Activated T-helper 17 cell treated with anti-CD3 and anti-CD28 coated beads, Interleukin-2, amount 50 U/mL, for 72 hours (primary cell): ENCODE data around the gene TTC39C. TPM values are rescaled to one million over a fixed set of nuclear protein-coding genes. Genes with fewer than 3 reads are reported as not detected.
"Not testable (repeated sequence)": the region's sequence is repeated elsewhere in the genome, so short reads cannot be mapped to it uniquely, and the experiment has no call there.

Experiments used
- ATAC-seq: fragments of 150-1000 bp; cut with Tn5 transposase; replicated peaks from 2 replicates; pipeline ENCODE4 v1.10.0; 2021; ENCODE audit warnings: mild to moderate bottlenecking, moderate library complexity
- H3K27ac Mint-ChIP-seq: one replicate; pipeline ENCODE4 v1.8.0; 2022; ENCODE audit warnings: mixed read lengths
- H3K27me3 Mint-ChIP-seq: one replicate; pipeline ENCODE4 v1.8.0; 2022; ENCODE audit warnings: mixed read lengths
- H3K36me3 Mint-ChIP-seq: one replicate; pipeline ENCODE4 v1.8.0; 2022; ENCODE audit warnings: low read depth, mild to moderate bottlenecking, mixed read lengths
- H3K4me1 Mint-ChIP-seq: one replicate; pipeline ENCODE4 v1.8.0; 2022; ENCODE audit warnings: mixed read lengths
- H3K4me3 Mint-ChIP-seq: one replicate; pipeline ENCODE4 v1.8.0; 2022; ENCODE audit warnings: mild to moderate bottlenecking, mixed read lengths
- H3K9me3 Mint-ChIP-seq: one replicate; pipeline ENCODE4 v1.8.0; 2022; ENCODE audit warnings: mixed read lengths
- total RNA-seq, 2 donors: library from RNA; stranded (reverse); gene quantifications; one replicate each; pipeline ENCODE4 v1.2.3, GENCODE V29; 2022

Gene TTC39C
- total RNA-seq, 2 donors from 2014 or later: 59.6 to 76.7 TPM

DNA sequence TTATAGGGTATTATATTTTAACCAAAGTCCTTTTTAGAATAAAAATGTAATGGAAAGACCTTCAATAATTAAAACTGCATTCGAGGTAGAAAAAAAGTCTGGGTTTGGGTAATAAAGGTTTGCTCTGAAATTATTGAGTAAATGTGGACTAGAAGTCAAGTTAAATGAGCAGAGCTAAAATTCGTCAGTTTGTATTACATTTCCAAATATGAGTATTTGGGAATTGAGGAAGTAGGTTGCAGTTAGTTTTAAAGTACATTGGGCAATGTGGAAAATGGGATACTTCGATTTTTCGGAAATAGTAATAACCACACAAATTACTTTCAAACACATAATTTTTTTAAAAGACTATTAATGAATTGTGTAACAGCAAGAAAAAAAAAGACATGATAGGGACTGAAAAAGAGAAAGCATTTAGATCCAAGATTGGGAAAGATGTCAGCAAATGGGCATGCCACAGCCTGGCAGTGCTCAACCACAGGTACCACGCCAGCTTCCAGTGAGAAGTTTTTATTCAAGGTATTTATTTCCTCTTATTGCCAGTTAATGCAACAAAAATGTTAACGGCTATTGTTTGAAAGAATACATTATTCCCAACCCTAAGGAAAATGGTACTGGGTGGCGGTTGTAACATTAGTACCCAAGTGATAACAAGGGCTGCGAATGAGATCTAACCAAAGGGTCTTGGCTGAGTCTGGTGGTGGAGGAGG lies 50.0 kb downstream of the TTC39C start:
- Mint-ChIP-seq H3K36me3 (peaks cover 57% of the 10 kb centered on the region), H3K4me1 (peaks cover 63% of the 10 kb centered on the region)

DNA sequence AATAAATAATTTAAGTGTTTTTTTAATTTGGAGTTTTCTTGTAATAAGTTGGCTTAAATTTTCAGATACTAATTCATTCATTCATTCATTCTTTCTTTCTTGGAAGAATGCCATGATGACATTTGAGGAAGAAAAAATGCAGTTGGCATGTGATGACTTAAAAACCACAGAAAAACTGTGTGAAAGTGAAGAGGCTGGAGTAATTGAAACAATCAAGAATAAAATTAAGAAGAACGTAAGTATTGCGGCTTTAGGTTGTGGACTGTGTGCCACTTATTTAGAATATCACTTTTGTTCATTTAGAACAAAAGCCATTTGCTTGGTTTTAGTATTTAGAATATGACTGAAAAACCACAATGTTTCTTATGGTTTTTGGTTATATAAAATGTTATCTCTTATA lies 51.4 kb downstream of the TTC39C start:
- Mint-ChIP-seq H3K36me3 (peaks cover 67% of the 10 kb centered on the region), H3K4me1 (peaks cover 63% of the 10 kb centered on the region), H3K9me3 (no peaks in the 10 kb centered on the region), H3K4me3 (peak overlapping the region; percentile 57), H3K27ac (peak overlapping the region; percentile 82), H3K27me3 (no peaks in the 10 kb centered on the region)
- peak; percentile 43 for ATAC-seq

More for the DNA sequence above, 50.0 kb downstream of the TTC39C start:
- Mint-ChIP-seq H3K27ac (peak overlapping the region; percentile 82), H3K9me3 (no peaks in the 10 kb centered on the region), H3K4me3 (peak overlapping the region; percentile 57), H3K27me3 (no peaks in the 10 kb centered on the region)
- ATAC-seq: no peak

DNA sequence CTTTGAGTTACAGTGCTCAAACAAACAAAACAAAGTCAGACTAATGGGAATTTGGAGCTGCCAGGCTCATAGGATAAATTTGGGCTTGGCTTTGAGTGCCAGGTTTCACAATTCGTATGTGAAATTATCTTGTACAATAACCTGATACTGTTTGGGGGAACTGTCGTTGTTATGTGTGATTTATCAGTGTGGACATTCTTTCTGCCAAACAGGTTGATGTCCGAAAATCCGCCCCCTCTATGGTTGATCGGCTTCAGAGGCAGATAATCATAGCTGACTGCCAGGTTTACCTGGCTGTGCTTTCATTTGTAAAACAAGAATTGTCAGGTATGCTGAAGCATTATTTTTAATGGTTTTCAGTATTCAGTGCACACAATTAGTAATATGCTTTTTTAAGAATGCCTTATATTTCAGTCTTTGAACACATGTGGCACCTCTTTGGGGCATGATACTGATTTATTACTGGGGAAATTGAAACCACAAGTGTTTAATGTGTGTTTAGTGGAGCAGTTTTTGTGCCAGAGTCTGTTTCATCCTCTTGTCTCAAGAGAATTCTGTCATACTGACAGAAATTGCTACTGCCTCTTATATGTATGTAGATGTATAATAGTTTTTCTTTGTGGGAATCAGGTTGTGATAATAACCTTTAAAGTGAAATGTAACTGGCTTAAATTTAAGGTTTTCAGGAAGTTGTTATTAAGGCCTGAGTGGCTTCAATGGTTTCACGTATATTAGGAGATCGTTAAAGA lies 54.6 kb downstream of the TTC39C start:
- H3K27me3 Mint-ChIP-seq: no peaks in the 10 kb centered on the region
- no peaks in the 10 kb centered on the region for H3K9me3 Mint-ChIP-seq
- H3K36me3 Mint-ChIP-seq: peaks cover 99% of the 10 kb centered on the region
- peaks cover 45% of the 10 kb centered on the region for H3K4me1 Mint-ChIP-seq
- no peak overlapping the region for H3K27ac Mint-ChIP-seq
- peak overlapping the region; percentile 16 for H3K4me3 Mint-ChIP-seq
- no peak for ATAC-seq

DNA sequence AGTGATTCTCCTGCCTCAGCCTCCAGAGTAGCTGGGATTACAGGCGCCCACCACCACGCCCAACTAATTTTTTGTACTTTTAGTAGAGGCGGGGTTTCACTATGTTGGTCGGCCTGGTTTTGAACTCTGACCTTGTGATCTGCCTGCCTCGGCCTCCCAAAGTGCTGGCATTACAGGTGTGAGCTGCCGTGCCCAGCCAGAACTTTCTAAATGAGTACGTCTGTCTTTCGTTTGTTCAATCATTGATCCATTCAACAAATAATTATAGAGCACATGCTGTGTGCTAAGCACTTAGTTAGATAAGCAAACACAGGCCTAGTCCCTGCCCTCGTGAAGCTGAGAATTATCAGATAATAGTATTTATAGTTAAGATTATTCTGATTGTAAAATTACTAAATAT lies 56.5 kb downstream of the TTC39C start:
- Mint-ChIP-seq H3K27me3 (no peaks in the 10 kb centered on the region), H3K4me3 (no peak overlapping the region), H3K36me3 (peaks cover 96% of the 10 kb centered on the region), H3K9me3 (no peaks in the 10 kb centered on the region), H3K27ac (no peak overlapping the region), H3K4me1 (peaks cover 33% of the 10 kb centered on the region)
- ATAC-seq: no peak

DNA sequence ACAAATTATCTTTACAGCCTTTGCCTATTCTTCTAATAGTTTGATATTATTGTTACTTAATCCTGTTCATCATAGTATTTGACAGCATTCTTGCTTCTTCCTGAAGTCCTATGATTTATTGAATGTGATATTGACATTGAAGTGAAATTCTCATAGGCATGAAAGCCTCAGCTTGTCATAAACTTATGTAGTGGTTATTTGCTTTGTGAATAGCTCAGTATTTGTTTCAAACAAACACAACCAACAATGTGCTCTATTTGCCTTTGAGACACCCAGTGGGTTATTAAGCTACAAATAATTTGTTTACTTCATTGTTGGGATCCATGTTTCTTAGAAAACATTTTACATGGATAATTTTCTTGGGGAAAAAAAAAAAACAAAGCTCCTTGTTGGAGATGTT lies 57.2 kb downstream of the TTC39C start:
- ATAC-seq: no peak
- Mint-ChIP-seq H3K36me3 (peaks cover 95% of the 10 kb centered on the region), H3K9me3 (no peaks in the 10 kb centered on the region), H3K4me3 (no peak overlapping the region), H3K4me1 (peaks cover 32% of the 10 kb centered on the region), H3K27me3 (no peaks in the 10 kb centered on the region), H3K27ac (no peak overlapping the region)

DNA sequence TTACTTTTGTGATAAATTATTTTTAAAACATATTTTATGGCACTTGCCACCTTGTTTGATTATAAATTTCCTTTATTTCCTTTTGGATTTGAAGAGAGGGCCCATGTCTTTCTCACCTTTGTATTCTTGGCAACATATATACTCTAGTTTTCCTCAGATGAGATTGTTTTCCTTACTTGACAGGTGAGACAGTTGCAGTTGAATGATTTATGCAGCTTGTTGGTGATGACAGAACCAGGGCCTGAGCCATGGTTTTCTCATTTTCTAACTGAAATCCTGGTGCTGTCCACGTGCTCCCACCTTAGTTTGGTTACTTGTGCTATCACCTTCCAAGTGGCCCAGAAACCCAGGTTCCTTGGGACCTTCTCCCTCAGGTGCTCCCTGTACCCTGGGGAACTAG lies 58.2 kb downstream of the TTC39C start:
- Mint-ChIP-seq H3K27ac (no peak overlapping the region), H3K27me3 (no peaks in the 10 kb centered on the region), H3K36me3 (peaks cover 95% of the 10 kb centered on the region), H3K9me3 (no peaks in the 10 kb centered on the region), H3K4me3 (no peak overlapping the region), H3K4me1 (peaks cover 30% of the 10 kb centered on the region)
- ATAC-seq: no peak

DNA sequence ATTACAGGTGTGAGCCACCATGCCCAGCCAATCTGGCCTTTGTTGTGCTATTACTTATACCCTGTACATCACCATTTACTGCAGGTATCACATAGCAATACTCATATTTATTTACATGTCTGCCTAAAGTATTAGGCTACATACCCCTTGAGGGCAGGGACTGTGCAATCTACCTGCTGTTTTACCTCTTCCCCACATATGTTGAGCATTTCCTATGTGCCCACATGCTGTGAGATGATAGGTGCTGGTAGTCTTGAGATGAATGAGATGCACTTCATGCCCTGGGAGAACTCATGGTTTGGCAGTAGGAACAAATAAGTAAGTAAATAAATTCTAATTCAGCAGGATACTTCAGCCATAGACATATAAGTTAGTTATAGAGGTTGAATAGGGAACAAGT lies 59.2 kb downstream of the TTC39C start:
- Mint-ChIP-seq H3K9me3 (no peaks in the 10 kb centered on the region), H3K4me1 (peaks cover 26% of the 10 kb centered on the region), H3K27ac (peak overlapping the region; percentile 29), H3K4me3 (no peak overlapping the region), H3K36me3 (peaks cover 93% of the 10 kb centered on the region), H3K27me3 (no peaks in the 10 kb centered on the region)
- no peak for ATAC-seq

DNA sequence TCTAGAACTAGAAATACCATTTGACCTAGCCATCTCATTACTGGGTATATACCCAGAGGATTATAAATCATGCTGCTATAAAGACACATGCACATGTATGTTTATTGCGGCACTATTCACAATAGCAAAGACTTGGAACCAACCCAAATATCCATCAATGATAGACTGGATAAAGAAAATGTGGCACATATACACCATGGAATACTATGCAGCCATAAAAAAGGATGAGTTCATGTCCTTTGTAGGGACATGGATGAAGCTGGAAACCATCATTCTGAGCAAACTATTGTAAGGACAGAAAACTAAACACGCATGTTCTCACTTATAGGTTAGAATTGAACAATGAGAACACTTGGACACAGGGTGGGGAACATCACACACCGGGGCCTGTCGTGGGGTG lies 60.2 kb downstream of the TTC39C start:
- H3K4me1 Mint-ChIP-seq: peaks cover 26% of the 10 kb centered on the region
- not testable (repeated sequence) for H3K27ac Mint-ChIP-seq, H3K27me3 Mint-ChIP-seq, ATAC-seq, H3K4me3 Mint-ChIP-seq, H3K9me3 Mint-ChIP-seq
- peaks cover 93% of the 10 kb centered on the region for H3K36me3 Mint-ChIP-seq

DNA sequence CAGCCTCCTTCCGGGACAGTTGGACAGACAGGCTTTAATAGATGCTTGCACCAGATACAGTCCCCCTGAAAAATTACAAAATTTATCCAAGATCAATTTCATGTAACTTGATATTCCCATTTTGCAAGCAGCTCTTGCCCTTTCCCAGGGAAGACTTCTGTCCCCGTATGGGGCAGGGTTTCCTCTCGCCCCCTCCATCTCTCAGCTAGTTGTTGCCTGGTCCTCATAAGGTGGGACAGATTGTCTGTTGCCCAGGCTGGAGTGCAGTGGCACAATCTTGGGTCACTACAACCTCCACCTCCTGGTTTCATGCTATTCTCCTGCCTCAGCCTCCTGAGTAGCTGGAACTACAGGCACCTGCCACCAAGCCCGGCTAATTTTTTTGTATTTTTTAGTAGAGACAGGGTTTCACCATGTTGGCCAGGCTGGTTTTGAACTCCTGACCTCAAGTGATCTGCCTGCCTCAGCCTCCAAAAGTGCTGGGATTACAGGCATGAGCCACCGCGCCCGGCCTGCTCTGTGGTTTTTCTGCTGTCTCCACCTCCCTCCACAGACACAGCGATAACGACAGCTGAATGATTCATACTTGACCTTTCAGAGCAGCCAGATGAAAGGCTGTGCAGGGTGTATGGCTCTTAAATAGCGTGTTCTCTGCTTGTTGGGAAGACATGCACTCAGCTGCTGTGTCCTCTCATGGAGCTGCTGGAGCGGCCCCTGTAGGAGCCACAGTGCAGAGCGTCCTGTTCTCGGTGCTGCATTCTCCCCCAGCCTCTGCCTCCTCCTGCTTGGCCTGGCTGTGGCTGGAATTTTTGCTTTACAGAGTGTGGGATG lies 61.4 kb downstream of the TTC39C start:
- Mint-ChIP-seq H3K27me3 (no peaks in the 10 kb centered on the region), H3K36me3 (peaks cover 93% of the 10 kb centered on the region), H3K27ac (peak overlapping the region; percentile 82), H3K4me1 (peaks cover 21% of the 10 kb centered on the region), H3K9me3 (no peaks in the 10 kb centered on the region), H3K4me3 (peak overlapping the region; percentile 70)
- peak; percentile 98 for ATAC-seq

DNA sequence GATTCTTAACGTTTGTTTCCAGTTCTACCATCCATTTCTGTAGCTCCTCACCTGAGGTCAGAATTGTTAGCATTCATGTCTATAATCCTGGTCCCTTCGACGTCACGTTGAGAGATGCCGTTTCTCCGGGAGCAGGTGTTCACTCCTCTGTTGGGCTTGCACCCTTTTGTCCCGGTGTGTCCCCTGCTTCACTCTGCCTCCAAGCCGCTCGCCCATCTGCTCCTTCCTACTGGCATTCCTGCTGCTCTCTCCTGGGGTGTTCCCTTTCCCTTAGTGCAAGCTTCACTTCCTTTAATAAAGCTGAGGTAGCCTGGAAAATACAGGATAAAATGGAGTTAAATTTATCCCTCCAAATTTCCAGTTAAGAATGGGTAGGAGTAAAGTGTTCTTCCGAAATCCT lies 62.4 kb downstream of the TTC39C start:
- ATAC-seq: no peak
- no peaks in the 10 kb centered on the region for H3K27me3 Mint-ChIP-seq
- peak overlapping the region; percentile 82 for H3K27ac Mint-ChIP-seq
- peaks cover 93% of the 10 kb centered on the region for H3K36me3 Mint-ChIP-seq
- H3K9me3 Mint-ChIP-seq: no peaks in the 10 kb centered on the region
- peaks cover 21% of the 10 kb centered on the region for H3K4me1 Mint-ChIP-seq
- peak overlapping the region; percentile 70 for H3K4me3 Mint-ChIP-seq

DNA sequence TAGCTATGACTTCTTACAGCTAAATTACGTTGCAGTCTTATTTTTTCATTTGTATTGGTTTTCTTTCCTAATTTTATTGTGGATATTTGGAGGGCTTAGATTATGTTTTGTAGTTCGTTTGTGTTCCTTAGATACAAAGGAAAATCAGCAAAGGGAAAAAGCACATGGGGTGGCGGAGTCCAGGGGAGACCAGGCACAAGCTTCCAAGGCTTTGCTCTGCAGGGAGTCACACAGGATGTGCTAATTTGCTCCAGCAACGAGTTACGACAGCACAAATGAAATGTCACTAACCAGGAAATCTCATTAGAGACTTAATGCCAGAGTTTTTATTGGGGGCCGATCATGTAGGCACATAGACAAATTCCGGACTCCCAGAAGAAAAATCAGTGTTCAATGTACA lies 63.8 kb downstream of the TTC39C start:
- no peak for ATAC-seq
- Mint-ChIP-seq H3K4me3 (no peak overlapping the region), H3K4me1 (peaks cover 18% of the 10 kb centered on the region), H3K27me3 (no peaks in the 10 kb centered on the region), H3K9me3 (no peaks in the 10 kb centered on the region), H3K36me3 (peaks cover 92% of the 10 kb centered on the region), H3K27ac (peak overlapping the region; percentile 13)

DNA sequence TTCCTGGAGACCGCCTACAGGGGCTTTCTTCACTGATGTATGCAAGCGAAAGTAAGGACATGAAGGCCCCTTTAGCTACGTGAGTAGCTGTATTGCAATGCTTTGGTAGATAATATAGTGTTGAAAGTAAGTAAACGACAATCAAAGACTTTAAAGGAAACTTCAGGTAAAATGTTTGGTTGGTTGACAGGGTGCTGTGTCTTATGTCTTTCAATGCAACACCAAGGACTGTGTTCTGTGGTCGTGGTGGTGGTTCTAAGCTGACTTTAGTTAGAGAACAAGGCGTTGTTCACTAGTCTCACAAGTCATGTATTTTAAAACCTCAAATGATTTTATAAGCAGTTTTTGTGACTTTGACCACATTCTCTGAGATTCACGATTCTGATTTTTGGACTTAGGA lies 66.3 kb downstream of the TTC39C start:
- peak overlapping the region; percentile 58 for H3K4me3 Mint-ChIP-seq
- peaks cover 24% of the 10 kb centered on the region for H3K4me1 Mint-ChIP-seq
- H3K9me3 Mint-ChIP-seq: no peaks in the 10 kb centered on the region
- H3K36me3 Mint-ChIP-seq: peaks cover 94% of the 10 kb centered on the region
- no peaks in the 10 kb centered on the region for H3K27me3 Mint-ChIP-seq
- H3K27ac Mint-ChIP-seq: peak overlapping the region; percentile 61
- no peak for ATAC-seq

DNA sequence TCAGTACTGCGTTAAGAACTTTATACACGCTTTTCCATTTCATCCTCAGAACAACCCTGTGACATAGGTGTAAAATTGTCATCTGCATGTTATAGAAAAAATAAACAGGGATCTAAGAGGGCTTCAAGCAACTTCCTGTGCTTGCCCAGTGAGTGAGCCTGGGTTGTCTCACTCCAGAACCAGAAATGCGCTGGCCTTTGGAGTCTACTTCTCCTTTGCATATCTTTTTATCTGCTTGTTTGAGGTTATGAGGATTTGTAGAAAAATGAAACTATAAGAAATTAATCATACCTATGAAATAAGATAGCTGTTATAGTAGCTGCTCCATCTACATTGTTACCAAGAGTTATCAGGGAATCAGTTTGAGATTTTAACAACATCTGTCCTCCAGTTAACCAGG lies 69.0 kb downstream of the TTC39C start:
- ATAC-seq: peak; percentile 65
- no peaks in the 10 kb centered on the region for H3K27me3 Mint-ChIP-seq
- peaks cover 96% of the 10 kb centered on the region for H3K36me3 Mint-ChIP-seq
- peaks cover 23% of the 10 kb centered on the region for H3K4me1 Mint-ChIP-seq
- peak overlapping the region; percentile 50 for H3K4me3 Mint-ChIP-seq
- H3K9me3 Mint-ChIP-seq: no peaks in the 10 kb centered on the region
- H3K27ac Mint-ChIP-seq: peak overlapping the region; percentile 78

DNA sequence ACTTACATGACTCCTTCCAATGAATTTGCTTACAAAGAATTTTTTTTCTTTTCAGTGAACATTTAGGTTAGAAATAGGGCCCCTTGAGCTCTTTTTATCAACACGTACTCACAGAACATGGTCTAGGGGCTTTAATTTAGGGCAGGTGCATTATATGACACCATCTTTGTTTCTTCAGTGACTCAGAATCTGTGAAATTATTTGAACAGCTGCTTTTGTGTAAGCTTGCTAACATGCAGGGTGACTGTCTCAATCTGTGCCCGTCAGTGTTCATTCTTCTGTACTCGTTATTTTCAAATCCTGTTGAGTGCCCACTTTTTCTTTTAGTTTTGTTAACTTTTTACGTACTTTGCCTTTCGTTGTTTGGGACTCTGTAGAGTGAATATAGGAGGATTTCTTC lies 71.5 kb downstream of the TTC39C start:
- H3K4me1 Mint-ChIP-seq: peaks cover 23% of the 10 kb centered on the region
- H3K27ac Mint-ChIP-seq: peak overlapping the region; percentile 68
- no peaks in the 10 kb centered on the region for H3K9me3 Mint-ChIP-seq
- H3K27me3 Mint-ChIP-seq: no peaks in the 10 kb centered on the region
- H3K36me3 Mint-ChIP-seq: peaks cover 93% of the 10 kb centered on the region
- H3K4me3 Mint-ChIP-seq: peak overlapping the region; percentile 1
- peak; percentile 35 for ATAC-seq
